Endothelial cell (in vitro differentiated cells): ENCODE data around the gene C19orf67. TPM values are rescaled to one million over a fixed set of nuclear protein-coding genes. Genes with fewer than 3 reads are reported as not detected.

Experiments
- DNase-seq: peaks from one replicate; pipeline ENCODE4 v3.0.0; 2021; ENCODE audit warnings: low spot score
- H3K27ac Mint-ChIP-seq: one replicate; pipeline ENCODE4 v1.8.0; 2021; ENCODE audit warnings: mixed read lengths, inconsistent platforms; ENCODE audit not compliant: unreplicated experiment
- H3K27me3 Mint-ChIP-seq: one replicate; pipeline ENCODE4 v1.8.0; 2021; ENCODE audit warnings: mild to moderate bottlenecking, moderate library complexity, mixed read lengths, inconsistent platforms; ENCODE audit not compliant: unreplicated experiment
- H3K36me3 Mint-ChIP-seq: one replicate; pipeline ENCODE4 v1.8.0; 2021; ENCODE audit warnings: mild to moderate bottlenecking, low read depth, mixed read lengths, inconsistent platforms; ENCODE audit not compliant: unreplicated experiment
- H3K4me1 Mint-ChIP-seq: one replicate; pipeline ENCODE4 v1.8.0; 2021; ENCODE audit warnings: mild to moderate bottlenecking, mixed read lengths, inconsistent platforms; ENCODE audit not compliant: unreplicated experiment
- H3K4me3 Mint-ChIP-seq: one replicate; pipeline ENCODE4 v1.8.0; 2021; ENCODE audit warnings: mild to moderate bottlenecking, mixed read lengths, inconsistent platforms; ENCODE audit not compliant: unreplicated experiment
- H3K9me3 Mint-ChIP-seq: one replicate; pipeline ENCODE4 v1.8.0; 2021; ENCODE audit warnings: mixed read lengths, inconsistent platforms; ENCODE audit not compliant: unreplicated experiment
- CTCF ChIP-seq: fragments of 200-600 bp; sonication (generic); IDR thresholded peaks from one replicate; pipeline ENCODE4 v1.5.0; 2021; ENCODE audit warnings: antibody characterized with exemption; ENCODE audit not compliant: unreplicated experiment
- total RNA-seq: library from RNA; stranded (reverse); fragmentation: NEBNext Ultra II Directional; extraction: Animal tissue kit (Norgen Biotek cat#: 25700); gene quantifications from one replicate; pipeline ENCODE4 v1.2.1, GENCODE V29; 2021; ENCODE audit not compliant: unreplicated experiment

Gene C19orf67
- total RNA-seq, 1 donor from 2014 or later, result not detected

GRCh38 chr19:14094854-14095253 is 9.3 kb upstream of the C19orf67 start:
- no peak for TF ChIP-seq CTCF
- peaks cover 2% of the 10 kb centered on the region for H3K4me1 Mint-ChIP-seq
- peak overlapping the region; percentile 54 for H3K27ac Mint-ChIP-seq
- H3K27me3 Mint-ChIP-seq, result peaks cover 14% of the 10 kb centered on the region
- H3K36me3 Mint-ChIP-seq, result peaks cover 11% of the 10 kb centered on the region
- H3K4me3 Mint-ChIP-seq, result peak overlapping the region; percentile 68
- no peak for DNase-seq
- peaks cover 3% of the 10 kb centered on the region for H3K9me3 Mint-ChIP-seq

GRCh38 chr19:14093117-14093823 is 7.7 kb upstream of the C19orf67 start:
- no peak for DNase-seq
- H3K9me3 Mint-ChIP-seq, result peaks cover 3% of the 10 kb centered on the region
- peaks cover 17% of the 10 kb centered on the region for H3K36me3 Mint-ChIP-seq
- H3K27me3 Mint-ChIP-seq, result peaks cover 18% of the 10 kb centered on the region
- no peak overlapping the region for H3K4me3 Mint-ChIP-seq
- TF ChIP-seq CTCF, result no peak
- H3K27ac Mint-ChIP-seq, result no peak overlapping the region
- H3K4me1 Mint-ChIP-seq, result peaks cover 5% of the 10 kb centered on the region

GRCh38 chr19:14091813-14092462 is 6.4 kb upstream of the C19orf67 start:
- no peak for TF ChIP-seq CTCF
- H3K27ac Mint-ChIP-seq, result no peak overlapping the region
- H3K27me3 Mint-ChIP-seq, result peaks cover 19% of the 10 kb centered on the region
- DNase-seq, result no peak
- peaks cover 16% of the 10 kb centered on the region for H3K36me3 Mint-ChIP-seq
- peaks cover 3% of the 10 kb centered on the region for H3K9me3 Mint-ChIP-seq
- H3K4me1 Mint-ChIP-seq, result peaks cover 5% of the 10 kb centered on the region
- peak overlapping the region; percentile 95 for H3K4me3 Mint-ChIP-seq

- no peak for TF ChIP-seq CTCF
- H3K4me1 Mint-ChIP-seq, result peaks cover 5% of the 10 kb centered on the region
- peaks cover 19% of the 10 kb centered on the region for H3K27me3 Mint-ChIP-seq
- H3K27ac Mint-ChIP-seq, result peak overlapping the region; percentile 90
- H3K4me3 Mint-ChIP-seq, result peak overlapping the region; percentile 95
- peak; percentile 61 for DNase-seq
- H3K9me3 Mint-ChIP-seq, result peaks cover 3% of the 10 kb centered on the region
- H3K36me3 Mint-ChIP-seq, result peaks cover 16% of the 10 kb centered on the region
Observed at GRCh38 chr19:14091081-14091812, 5.7 kb upstream of the C19orf67 start.
